GM23248 (cell line): ENCODE measurements around the gene GIGYF2. TPM values are rescaled to one million over a fixed set of nuclear protein-coding genes. Genes with fewer than 3 reads are reported as not detected.

ENCODE experiments used
- DNase-seq: peaks from one replicate; pipeline ENCODE4 v3.0.0-alpha.2; 2015
- H2AFZ ChIP-seq: fragments of 200-600 bp; sonication (generic); 2 replicates; pipeline ENCODE4 v1.6.1; 2016; ENCODE audit warnings: antibody characterized with exemption
- H3F3A ChIP-seq: fragments of 200-600 bp; sonication (generic); 2 replicates; pipeline ENCODE4 v1.6.1; 2016; ENCODE audit warnings: mild to moderate bottlenecking, antibody characterized with exemption, mixed run types; ENCODE audit not compliant: insufficient read depth
- H3K27ac ChIP-seq: fragments of 200-600 bp; sonication (generic); 2 replicates; pipeline ENCODE4 v1.5.1; 2016; ENCODE audit warnings: mild to moderate bottlenecking
- H3K27me3 ChIP-seq: fragments of 200-600 bp; sonication (generic); replicated peaks from 2 replicates; pipeline ENCODE4 v1.6.1; 2016; ENCODE audit warnings: mild to moderate bottlenecking; ENCODE audit not compliant: insufficient read depth
- H3K36me3 ChIP-seq: fragments of 200-600 bp; sonication (generic); 2 replicates; pipeline ENCODE4 v1.6.1; 2016; ENCODE audit warnings: low read depth, mild to moderate bottlenecking
- H3K4me1 ChIP-seq: fragments of 200-600 bp; sonication (generic); 2 replicates; pipeline ENCODE4 v1.6.1; 2016; ENCODE audit warnings: mild to moderate bottlenecking; ENCODE audit not compliant: insufficient read depth
- H3K4me2 ChIP-seq: fragments of 200-600 bp; sonication (generic); one replicate; pipeline ENCODE4 v1.6.1; 2016; ENCODE audit warnings: mild to moderate bottlenecking; ENCODE audit not compliant: unreplicated experiment
- H3K4me3 ChIP-seq: fragments of 200-600 bp; sonication (generic); 2 replicates; pipeline ENCODE4 v1.5.1; 2016; ENCODE audit warnings: mild to moderate bottlenecking
- H3K79me2 ChIP-seq: fragments of 200-600 bp; sonication (generic); 2 replicates; pipeline ENCODE4 v1.6.1; 2016; ENCODE audit warnings: mild to moderate bottlenecking; ENCODE audit not compliant: insufficient read depth
- H3K9ac ChIP-seq: fragments of 200-600 bp; sonication (generic); 2 replicates; pipeline ENCODE4 v1.6.1; 2016; ENCODE audit warnings: mild to moderate bottlenecking
- H3K9me2 ChIP-seq: fragments of 200-600 bp; sonication (generic); 2 replicates; pipeline ENCODE4 v1.6.1; 2016; ENCODE audit warnings: mixed run types, mild to moderate bottlenecking, moderate library complexity; ENCODE audit not compliant: insufficient read depth
- H3K9me3 ChIP-seq: fragments of 200-600 bp; sonication (generic); one replicate; pipeline ENCODE4 v1.6.1; 2017; ENCODE audit warnings: low read depth
- H4K20me1 ChIP-seq: fragments of 200-600 bp; sonication (generic); 2 replicates; pipeline ENCODE4 v1.6.0; 2016; ENCODE audit not compliant: insufficient read depth
- EZH2 ChIP-seq: fragments of 200-600 bp; sonication (generic); IDR thresholded peaks from 2 replicates; pipeline ENCODE4 v1.6.1; 2018; ENCODE audit warnings: antibody characterized with exemption, mild to moderate bottlenecking; ENCODE audit not compliant: insufficient read depth, poor library complexity, severe bottlenecking
- EZH2phosphoT487 ChIP-seq: fragments of 200-600 bp; sonication (generic); IDR thresholded peaks from 2 replicates; pipeline ENCODE4 v1.6.1; 2018; ENCODE audit warnings: antibody characterized with exemption, moderate library complexity, mild to moderate bottlenecking, low read depth; ENCODE audit not compliant: insufficient read depth
- WGBS, 2 experiments: methylation state at CpG; one replicate each; pipeline ENCODE4 v1.1.6; 2015 to 2017; ENCODE audit warnings: low lambda C conversion rate in 2 of 2, low coverage in 1 of 2; ENCODE audit errors: missing lambda C conversion rate in 2 of 2; 5-methylcytosine and 5-hydroxymethylcytosine counted together
- in situ Hi-C: fragments of 300-500 bp; cut with MboI; formaldehyde crosslinking; loops from 2 replicates; pipeline ENCODE4 v1.15.0; 2020
- polyA plus RNA-seq: library from polyadenylated mRNA; unstranded; fragments of >200 nt; fragmentation: Nextera tagmentation; extraction: Ambion mirVana; gene quantifications from 2 replicates; pipeline ENCODE4 v1.2.1, GENCODE V29; 2016
- total RNA-seq: library from RNA; depleted of rRNA; stranded (reverse); fragments of >200 nt; shearing (Covaris generic); gene quantifications from 2 replicates; pipeline ENCODE4 v1.2.3, GENCODE V29; 2014

GIGYF2 gene
- total and polyA plus RNA-seq, 2 experiments from 2014 or later = 27.2 to 35.2 TPM

- TF ChIP-seq EZH2 = no peak
- TF ChIP-seq EZH2phosphoT487 = no peak
- Histone ChIP-seq H3K4me2 (no peak overlapping the region), H3K4me1 (no peaks in the 10 kb centered on the region), H3K36me3 (peaks cover 19% of the 10 kb centered on the region; the same call in 1 of the 2 replicates), H3K27ac (no peak overlapping the region), H3K9me2 (no peaks in the 10 kb centered on the region), H3F3A (no peaks in the 10 kb centered on the region), H3K4me3 (no peak overlapping the region), H2AFZ (no peak overlapping the region), H3K27me3 (no peaks in the 10 kb centered on the region), H3K9me3 (no peaks in the 10 kb centered on the region), H3K9ac (no peak overlapping the region), H4K20me1 (no peaks in the 10 kb centered on the region), H3K79me2 (peaks cover 42% of the 10 kb centered on the region)
- in situ Hi-C loops = no loop called here
- no peak for DNase-seq
- 94 to 95% methylated on average over 4 of the region's 4 CpGs for WGBS, 2 experiments
These were observed 44.2 kb downstream of the GIGYF2 start for GRCh38 chr2:232741294-232741693.

DNA sequence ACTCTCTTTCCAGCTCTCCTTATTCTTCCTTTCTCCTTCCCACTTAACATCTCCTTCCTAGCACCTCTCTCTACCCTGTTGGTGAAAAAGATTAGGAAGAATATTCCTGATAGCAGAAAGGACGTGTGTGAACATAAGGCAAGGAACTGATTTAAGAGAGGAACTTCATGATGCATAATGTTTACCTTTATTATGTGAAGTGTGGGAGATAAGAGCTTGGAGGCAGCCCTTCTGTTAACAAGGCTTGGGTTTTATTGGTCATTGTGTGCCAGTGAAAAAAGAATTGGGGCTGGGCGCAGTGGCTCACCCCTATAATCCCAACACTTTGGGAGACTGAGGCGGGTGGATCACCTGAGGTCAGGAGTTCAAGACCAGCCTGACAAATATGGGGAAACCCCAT is 44.8 kb downstream of the GIGYF2 start:
- no peak for DNase-seq
- Histone ChIP-seq H3K4me2 (no peak overlapping the region), H3K27ac (no peak overlapping the region), H3K9me3 (no peaks in the 10 kb centered on the region), H3F3A (no peaks in the 10 kb centered on the region), H3K9me2 (no peaks in the 10 kb centered on the region), H3K4me1 (no peaks in the 10 kb centered on the region), H3K36me3 (peaks cover 19% of the 10 kb centered on the region; the same call in 1 of the 2 replicates), H3K9ac (no peak overlapping the region), H2AFZ (no peak overlapping the region), H4K20me1 (no peaks in the 10 kb centered on the region), H3K79me2 (peaks cover 36% of the 10 kb centered on the region), H3K27me3 (no peaks in the 10 kb centered on the region), H3K4me3 (no peak overlapping the region)
- WGBS, 2 experiments = 98 to 100% methylated on average over 3 of the region's 3 CpGs
- in situ Hi-C loops = no loop called here
- TF ChIP-seq EZH2phosphoT487 (no peak), EZH2 (no peak)

DNA sequence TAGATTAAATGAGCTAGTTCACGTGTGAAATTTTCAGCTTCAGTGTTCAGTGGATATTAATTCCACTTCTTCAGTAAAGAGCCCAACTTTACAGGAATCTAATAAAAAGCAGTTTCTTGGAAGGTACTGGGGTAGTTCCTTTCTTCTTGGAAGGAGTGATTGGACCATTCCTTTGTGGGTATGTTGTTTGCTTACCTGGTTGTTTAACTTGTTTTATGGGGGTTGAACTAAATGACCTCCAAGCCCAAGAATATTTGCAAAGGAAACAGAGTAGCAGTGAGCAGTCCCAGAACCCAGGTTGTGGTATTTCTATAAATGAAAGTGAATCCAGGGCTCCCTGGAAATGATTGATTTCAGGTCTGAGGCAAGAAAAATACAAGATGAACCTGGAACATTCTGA is 47.8 kb downstream of the GIGYF2 start:
- no peak overlapping the region for H3K9ac ChIP-seq
- 61 to 63% methylated on average over 1 of the region's 1 CpG for WGBS, 2 experiments
- no peak overlapping the region for H2AFZ ChIP-seq
- DNase-seq = no peak
- no peak overlapping the region for H3K27ac ChIP-seq
- no peaks in the 10 kb centered on the region for H3K27me3 ChIP-seq
- H3K9me3 ChIP-seq = no peaks in the 10 kb centered on the region
- H3K4me1 ChIP-seq = no peaks in the 10 kb centered on the region
- no peaks in the 10 kb centered on the region for H3K9me2 ChIP-seq
- H3F3A ChIP-seq = no peaks in the 10 kb centered on the region
- H4K20me1 ChIP-seq = no peaks in the 10 kb centered on the region
- in situ Hi-C loops = no loop called here
- H3K4me3 ChIP-seq = no peak overlapping the region
- H3K36me3 ChIP-seq = peaks cover 22% of the 10 kb centered on the region
- H3K79me2 ChIP-seq = peaks cover 35% of the 10 kb centered on the region
- no peak overlapping the region for H3K4me2 ChIP-seq
- TF ChIP-seq EZH2 (no peak), EZH2phosphoT487 (no peak)

DNA sequence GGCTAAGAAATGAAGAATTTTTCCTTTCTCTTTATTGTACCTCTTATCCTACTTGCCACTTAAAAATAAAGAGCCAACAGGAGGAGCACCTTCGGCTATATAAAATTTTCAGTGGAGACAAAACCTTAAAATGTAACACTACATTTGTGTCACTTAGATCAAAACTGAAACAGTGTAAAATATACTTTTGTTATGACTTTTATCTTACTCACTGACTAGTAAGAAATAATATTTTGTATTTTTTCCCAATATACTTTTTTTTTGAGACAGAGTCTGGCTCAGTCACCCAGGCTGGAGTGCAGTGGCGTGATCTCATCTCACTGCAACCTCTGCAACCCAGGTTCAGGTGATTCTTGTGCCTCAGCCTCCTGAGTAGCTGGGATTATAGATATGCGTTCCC is 50.9 kb downstream of the GIGYF2 start:
- no peak overlapping the region for H3K4me3 ChIP-seq
- H4K20me1 ChIP-seq = no peaks in the 10 kb centered on the region
- no peaks in the 10 kb centered on the region for H3K4me1 ChIP-seq
- H3K4me2 ChIP-seq = no peak overlapping the region
- no peak for DNase-seq
- H3K9me2 ChIP-seq = no peaks in the 10 kb centered on the region
- 83 to 87% methylated on average over 3 of the region's 3 CpGs for WGBS, 2 experiments
- H2AFZ ChIP-seq = no peak overlapping the region
- H3K27ac ChIP-seq = no peak overlapping the region
- H3K27me3 ChIP-seq = no peaks in the 10 kb centered on the region
- TF ChIP-seq EZH2phosphoT487 (no peak), EZH2 (no peak)
- H3F3A ChIP-seq = no peaks in the 10 kb centered on the region
- no peak overlapping the region for H3K9ac ChIP-seq
- H3K36me3 ChIP-seq = peaks cover 28% of the 10 kb centered on the region
- no peaks in the 10 kb centered on the region for H3K9me3 ChIP-seq
- in situ Hi-C loops = no loop called here
- peaks cover 10% of the 10 kb centered on the region for H3K79me2 ChIP-seq

- Histone ChIP-seq H3K36me3 (peaks cover 35% of the 10 kb centered on the region), H3K9me2 (no peaks in the 10 kb centered on the region), H3K9me3 (no peaks in the 10 kb centered on the region), H3K27me3 (no peaks in the 10 kb centered on the region), H3K4me2 (no peak overlapping the region), H3F3A (no peaks in the 10 kb centered on the region), H2AFZ (no peak overlapping the region), H3K4me1 (no peaks in the 10 kb centered on the region), H4K20me1 (no peaks in the 10 kb centered on the region), H3K79me2 (peaks cover 15% of the 10 kb centered on the region; the same call in 1 of the 2 replicates), H3K4me3 (no peak overlapping the region), H3K27ac (no peak overlapping the region), H3K9ac (no peak overlapping the region)
- in situ Hi-C loops = no loop called here
- no peak for TF ChIP-seq EZH2
- no peak for TF ChIP-seq EZH2phosphoT487
- 97 to 98% methylated on average over 3 of the region's 3 CpGs for WGBS, 2 experiments
- DNase-seq = no peak
These were observed 52.2 kb downstream of the GIGYF2 start for GRCh38 chr2:232749331-232749730.
